GM23248 (cell line): ENCODE results near the gene GPER1.

Experiments
- EZH2 ChIP-seq: fragments of 200-600 bp; sonication (generic); IDR thresholded peaks from 2 replicates; pipeline ENCODE4 v1.6.1; 2018; ENCODE audit warnings: antibody characterized with exemption, mild to moderate bottlenecking; ENCODE audit not compliant: insufficient read depth, poor library complexity, severe bottlenecking
- EZH2phosphoT487 ChIP-seq: fragments of 200-600 bp; sonication (generic); IDR thresholded peaks from 2 replicates; pipeline ENCODE4 v1.6.1; 2018; ENCODE audit warnings: antibody characterized with exemption, moderate library complexity, mild to moderate bottlenecking, low read depth; ENCODE audit not compliant: insufficient read depth

DNA sequence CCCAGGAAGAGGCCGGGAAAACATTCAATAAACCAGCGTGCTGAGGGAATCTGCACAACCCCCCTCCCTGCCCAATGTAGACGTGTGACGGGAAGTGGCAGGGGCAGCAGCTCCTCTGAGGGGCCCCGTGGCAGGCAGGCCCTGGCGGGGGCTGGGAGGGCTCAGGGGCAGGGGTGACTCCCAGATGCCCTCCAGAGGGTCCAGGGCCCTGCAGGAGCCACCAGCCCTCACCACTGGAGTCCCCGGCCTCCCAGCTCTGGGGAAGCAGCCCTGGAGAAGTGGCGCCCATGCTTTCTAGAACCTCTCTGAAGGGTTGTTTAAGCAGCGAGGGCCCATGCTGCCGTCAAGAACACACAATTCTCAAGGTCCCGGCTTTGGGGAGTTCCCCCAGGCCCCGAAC, 8.4 kb upstream of the GPER1 start:
- TF ChIP-seq EZH2: no peak
- no peak for TF ChIP-seq EZH2phosphoT487
